IPS-18c (cell line): ENCODE data around the gene ZNF747.

Source experiments
- H3K4me3 ChIP-seq: 2 replicates; pipeline ENCODE4 v1.7.0; 2013; ENCODE audit warnings: low read depth, mild to moderate bottlenecking, low read length, moderate library complexity; ENCODE audit not compliant: insufficient read depth
- H3K9me3 ChIP-seq: one replicate; pipeline ENCODE4 v1.6.1; 2013; ENCODE audit warnings: mild to moderate bottlenecking, low read length, moderate library complexity; ENCODE audit not compliant: control insufficient read depth, insufficient read depth

The ZNF747 gene

GRCh38 chr16:30499284-30499683 lies 35.4 kb downstream of the ZNF747 start:
- H3K9me3 ChIP-seq = no peaks in the 10 kb centered on the region
- H3K4me3 ChIP-seq = no peak overlapping the region

DNA sequence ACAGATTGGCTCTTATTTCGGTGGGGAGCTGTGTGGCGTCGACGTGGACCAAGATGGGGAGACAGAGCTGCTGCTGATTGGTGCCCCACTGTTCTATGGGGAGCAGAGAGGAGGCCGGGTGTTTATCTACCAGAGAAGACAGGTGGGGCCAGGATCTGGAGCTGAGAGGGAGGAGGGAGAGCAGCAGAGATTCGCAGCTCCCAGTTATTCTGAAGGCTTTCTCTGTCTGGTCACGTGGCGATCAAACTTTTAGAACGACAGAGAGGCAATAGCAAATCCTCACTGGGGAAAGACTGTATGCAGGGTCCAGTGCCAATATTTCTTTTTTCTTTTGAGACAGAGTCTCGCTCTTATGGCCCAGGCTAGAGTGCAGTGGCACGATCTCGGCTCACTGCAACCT lies 39.9 kb downstream of the ZNF747 start:
- H3K9me3 ChIP-seq = no peaks in the 10 kb centered on the region
- no peak overlapping the region for H3K4me3 ChIP-seq

DNA sequence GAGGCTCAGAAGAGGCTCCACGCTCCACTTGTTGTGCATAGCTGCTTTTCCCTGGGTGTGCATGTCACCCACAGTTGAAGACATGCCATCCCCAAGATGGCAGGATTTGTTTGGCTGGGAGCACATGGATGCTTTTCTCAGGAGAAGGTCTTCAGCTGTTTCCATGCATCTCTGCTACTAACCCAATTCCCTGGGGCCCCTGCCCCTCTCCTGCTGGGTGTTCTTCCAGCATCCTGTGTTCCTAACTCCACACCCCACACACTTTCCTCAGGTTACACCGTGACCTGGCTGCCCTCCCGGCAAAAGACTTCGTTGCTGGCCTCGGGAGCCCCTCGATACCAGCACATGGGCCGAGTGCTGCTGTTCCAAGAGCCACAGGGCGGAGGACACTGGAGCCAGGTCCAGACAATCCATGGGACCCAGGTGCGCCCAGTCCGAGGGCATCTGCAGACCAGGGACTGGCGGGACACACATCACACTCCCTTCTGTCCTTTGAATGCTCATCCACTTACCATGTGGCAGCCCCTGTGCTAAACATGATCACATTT lies 40.6 kb downstream of the ZNF747 start:
- Histone ChIP-seq H3K4me3 (no peak overlapping the region), H3K9me3 (no peaks in the 10 kb centered on the region)

GRCh38 chr16:30491744-30492308 lies 42.8 kb downstream of the ZNF747 start:
- H3K9me3 ChIP-seq = no peaks in the 10 kb centered on the region
- no peak overlapping the region for H3K4me3 ChIP-seq

DNA sequence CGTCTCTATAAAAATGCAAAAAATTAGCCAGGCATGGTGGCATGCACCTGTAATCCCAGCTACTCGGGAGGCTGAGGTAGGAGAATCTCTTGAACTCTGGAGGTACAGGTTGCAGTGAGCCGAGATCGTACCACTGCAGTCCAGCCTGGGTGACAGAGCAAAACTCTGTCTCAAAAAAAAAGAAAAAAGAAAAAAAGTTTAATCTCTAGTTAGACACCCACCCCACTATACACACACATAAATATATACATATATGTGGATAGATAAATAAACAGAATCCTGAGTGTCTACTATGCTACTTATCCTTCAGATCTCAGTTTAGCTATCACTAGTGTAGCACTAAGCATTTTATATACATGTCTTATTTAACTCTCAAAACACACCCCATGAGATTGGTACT lies 43.4 kb downstream of the ZNF747 start:
- Histone ChIP-seq H3K9me3 (no peaks in the 10 kb centered on the region), H3K4me3 (no peak overlapping the region)

DNA sequence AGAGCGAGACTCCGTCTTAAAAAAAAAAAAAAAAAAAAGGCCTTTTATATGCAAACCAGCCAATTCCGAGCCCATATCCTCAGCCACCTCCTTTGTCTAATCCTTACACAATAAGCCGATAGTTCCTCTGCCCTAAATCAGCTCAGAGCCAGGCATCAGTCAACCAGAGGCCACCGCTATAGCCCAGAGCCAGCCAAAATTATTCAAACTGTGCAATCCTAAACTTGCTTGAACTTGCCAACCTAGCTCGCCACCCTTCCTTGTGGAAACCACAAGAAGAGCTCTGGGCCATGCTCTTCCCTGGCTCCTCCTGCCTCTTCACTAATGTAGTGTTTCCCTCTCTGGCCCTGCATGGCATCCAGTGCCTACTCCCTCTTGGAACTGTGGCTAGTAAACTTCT lies 44.4 kb downstream of the ZNF747 start:
- no peaks in the 10 kb centered on the region for H3K9me3 ChIP-seq
- no peak overlapping the region for H3K4me3 ChIP-seq

DNA sequence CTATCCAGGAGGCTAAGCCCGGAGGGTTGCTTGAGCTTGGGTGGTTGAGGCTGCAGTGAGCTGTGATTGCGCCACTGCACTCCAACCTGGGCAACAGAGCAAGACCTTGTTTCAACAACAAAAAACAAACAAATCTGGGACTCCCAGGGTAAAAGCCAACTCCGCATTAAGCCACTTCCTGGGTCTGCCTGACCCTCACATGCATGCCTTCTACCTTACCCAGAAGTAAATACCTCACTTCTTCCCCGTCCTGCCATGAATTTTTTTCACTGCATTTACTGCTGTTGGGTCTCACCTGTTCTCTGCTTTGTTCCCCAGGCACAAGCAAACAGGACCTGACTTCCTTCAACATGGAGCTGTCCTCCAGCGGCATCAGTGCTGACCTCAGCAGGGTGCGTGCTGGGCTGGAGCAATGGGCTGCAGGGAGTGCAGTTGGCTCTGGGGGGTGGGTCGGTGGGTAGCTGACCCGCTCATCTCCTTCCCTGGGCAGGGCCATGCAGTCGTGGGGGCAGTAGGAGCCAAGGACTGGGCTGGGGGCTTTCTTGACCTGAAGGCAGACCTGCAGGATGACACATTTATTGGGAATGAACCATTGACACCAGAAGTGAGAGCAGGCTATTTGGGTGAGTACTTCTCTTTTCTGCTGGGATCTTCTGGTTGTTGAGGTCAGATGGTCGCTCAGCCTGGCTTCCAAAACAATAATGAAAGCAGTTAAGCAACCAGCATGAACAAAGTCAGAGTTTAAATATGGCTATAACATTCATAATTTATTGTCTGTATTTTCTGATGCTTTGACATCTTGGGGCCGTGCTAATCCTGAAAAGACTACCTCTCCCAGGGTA lies 45.7 kb downstream of the ZNF747 start:
- Histone ChIP-seq H3K9me3 (no peaks in the 10 kb centered on the region), H3K4me3 (no peak overlapping the region)

- no peaks in the 10 kb centered on the region for H3K9me3 ChIP-seq
Observed at GRCh38 chr16:30485818-30486436, 48.7 kb downstream of the ZNF747 start.

DNA sequence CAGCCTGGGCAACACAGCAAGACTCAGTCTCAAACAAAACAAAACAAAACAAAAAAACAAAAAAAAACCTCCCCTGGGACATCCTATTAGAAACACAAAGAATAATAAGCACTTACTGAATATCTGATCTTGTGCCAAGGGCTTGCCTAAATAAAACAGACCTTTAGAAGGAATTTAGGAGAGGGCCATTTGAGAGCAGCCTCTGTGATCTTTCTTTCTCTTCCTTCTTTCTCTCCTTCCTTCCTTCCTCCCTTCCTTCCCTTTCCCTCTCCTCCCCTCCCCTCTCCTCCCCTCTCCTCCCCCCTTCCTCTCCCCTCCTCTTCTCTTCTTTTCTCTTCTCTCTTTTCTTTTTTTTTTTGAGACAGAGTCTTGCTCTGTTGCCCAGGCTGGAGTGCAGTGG lies 49.8 kb downstream of the ZNF747 start:
- Histone ChIP-seq H3K4me3 (no peak overlapping the region), H3K9me3 (no peaks in the 10 kb centered on the region)

More at GRCh38 chr16:30485818-30486436, 48.7 kb downstream of the ZNF747 start:
- no peak overlapping the region for H3K4me3 ChIP-seq

DNA sequence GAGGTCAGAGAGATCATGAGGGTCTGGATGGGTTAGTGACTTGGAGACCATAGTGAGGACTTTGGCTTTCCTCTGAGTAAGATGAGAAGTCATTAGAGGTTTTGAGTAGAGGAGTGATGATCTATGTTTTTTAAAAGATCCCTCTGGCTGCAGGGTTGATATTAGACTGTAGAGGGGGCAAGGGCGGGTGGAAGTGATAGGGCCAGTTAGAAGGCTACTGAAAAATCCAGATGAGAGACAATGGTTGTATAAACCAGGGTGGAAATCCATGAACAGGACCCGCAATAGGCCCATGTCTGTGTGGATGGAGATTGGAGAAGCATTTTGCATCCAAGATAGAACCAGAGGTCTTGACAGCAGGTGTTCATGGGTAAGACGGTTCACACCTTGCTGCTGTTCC lies 52.3 kb downstream of the ZNF747 start:
- no peaks in the 10 kb centered on the region for H3K9me3 ChIP-seq
- no peak overlapping the region for H3K4me3 ChIP-seq

GRCh38 chr16:30481381-30481780 lies 53.3 kb downstream of the ZNF747 start:
- no peak overlapping the region for H3K4me3 ChIP-seq
- no peaks in the 10 kb centered on the region for H3K9me3 ChIP-seq
